Skeletal muscle cell (primary cell): Measurements from ENCODE around the gene PPP6R2.

Experiments
- DNase-seq: peaks from one replicate; pipeline ENCODE4 v3.0.0-alpha.2; 2010; ENCODE audit warnings: low read depth
- H3K4me3 ChIP-seq: 2 replicates; pipeline ENCODE4 v1.5.1; 2011; ENCODE audit warnings: low read depth, mild to moderate bottlenecking, control low read depth, low read length, moderate library complexity

Gene PPP6R2

GRCh38 chr22:50456026-50456425 is 112.9 kb downstream of the PPP6R2 start:
- no peak for DNase-seq
- no peak overlapping the region for H3K4me3 ChIP-seq

DNA sequence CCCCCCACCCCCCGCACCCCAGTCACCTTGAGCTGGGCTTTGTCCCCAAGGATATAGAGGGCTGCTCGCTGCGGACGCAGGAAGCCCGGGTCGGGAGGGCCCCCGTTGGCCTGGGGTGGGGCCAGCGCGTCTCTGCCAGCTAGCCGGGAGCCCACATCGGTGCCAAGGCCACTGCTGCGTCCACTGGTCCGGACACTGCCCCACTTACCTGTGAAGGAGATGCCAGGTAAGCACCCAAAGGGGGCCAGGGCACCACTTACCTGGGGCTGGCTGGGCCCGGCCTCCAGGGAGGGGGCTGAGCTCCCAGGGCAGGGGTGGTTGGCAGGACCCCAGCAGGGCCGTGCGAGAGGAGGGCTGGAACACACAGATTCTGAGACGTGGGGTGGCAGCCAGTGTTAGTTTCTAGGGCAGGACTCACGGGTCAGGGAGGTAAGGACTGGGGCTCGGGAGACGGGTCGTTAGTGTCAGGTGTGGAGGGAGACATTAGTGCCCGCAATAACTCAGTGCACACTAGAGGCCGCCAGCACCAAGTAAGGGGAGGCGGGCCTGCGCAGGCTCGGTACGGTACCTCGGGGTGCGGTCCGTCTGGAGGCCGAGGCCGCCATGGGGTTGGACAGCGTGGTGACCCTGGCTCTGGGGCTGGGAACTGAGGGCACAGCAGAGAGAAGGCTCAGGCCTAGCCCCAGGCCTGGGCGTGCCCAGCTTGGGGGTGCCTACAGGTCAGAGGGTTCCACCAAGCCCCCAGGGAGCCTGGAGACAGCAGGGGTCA is 113.5 kb downstream of the PPP6R2 start:
- no peak for DNase-seq
- no peak overlapping the region for H3K4me3 ChIP-seq

GRCh38 chr22:50459016-50459415 is 115.9 kb downstream of the PPP6R2 start:
- H3K4me3 ChIP-seq: no peak overlapping the region

DNA sequence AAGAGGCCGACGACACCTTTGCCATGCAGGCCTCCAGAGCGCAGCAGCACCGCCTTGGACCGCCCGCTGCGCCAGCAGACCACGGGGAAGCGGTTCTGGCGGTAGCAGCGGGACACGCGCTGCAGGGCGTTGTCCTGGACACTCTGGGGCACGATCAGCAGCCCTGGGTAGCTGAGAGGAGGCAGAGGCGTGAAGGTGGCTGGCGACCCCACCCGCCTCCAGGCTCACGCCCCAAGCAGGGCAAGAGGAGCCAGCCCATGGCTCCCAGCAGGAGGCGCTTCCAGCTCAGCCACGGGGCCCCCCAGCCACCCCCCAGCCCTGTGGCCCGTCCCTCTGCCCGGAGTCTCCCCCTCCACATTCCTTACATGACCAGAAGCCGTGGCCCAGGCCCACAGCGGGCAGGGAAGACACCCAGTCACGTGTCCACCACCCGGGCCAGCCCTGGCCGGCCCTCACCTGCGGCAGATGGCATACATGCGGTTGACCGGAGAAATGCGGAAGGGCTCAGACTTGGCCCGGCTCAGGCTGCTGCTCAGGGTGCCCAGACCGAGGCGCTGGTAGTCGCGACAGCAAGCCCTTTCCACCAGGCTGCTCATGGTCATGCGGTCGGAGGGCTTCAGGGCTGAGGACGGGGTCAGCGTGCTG is 116.5 kb downstream of the PPP6R2 start:
- no peak for DNase-seq
- no peak overlapping the region for H3K4me3 ChIP-seq

More at GRCh38 chr22:50459016-50459415, 115.9 kb downstream of the PPP6R2 start:
- DNase-seq: no peak

DNA sequence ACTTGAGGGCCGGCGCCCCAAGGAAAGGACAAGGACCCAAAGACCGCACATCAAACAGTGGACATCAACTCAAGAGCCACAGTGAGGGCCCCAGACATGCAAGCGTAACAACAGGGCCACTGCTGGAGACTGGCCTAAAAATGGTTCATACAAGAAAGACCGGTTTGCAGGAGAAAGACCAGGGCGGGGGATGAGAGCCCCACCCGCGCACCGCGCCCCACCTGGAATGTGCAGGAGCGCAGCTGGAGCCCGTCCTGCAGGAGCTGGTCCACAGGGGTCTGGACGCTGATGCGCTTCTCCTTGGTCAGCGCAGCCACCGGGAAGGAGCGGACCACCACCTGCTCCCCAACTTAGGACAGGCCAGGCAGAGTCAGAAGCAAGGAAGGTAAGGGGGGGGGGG is 117.8 kb downstream of the PPP6R2 start:
- H3K4me3 ChIP-seq: no peak overlapping the region

GRCh38 chr22:50461536-50461935 is 118.4 kb downstream of the PPP6R2 start:
- H3K4me3 ChIP-seq: no peak overlapping the region
- DNase-seq: no peak

More for the DNA sequence above, 117.8 kb downstream of the PPP6R2 start:
- DNase-seq: no peak

GRCh38 chr22:50461979-50462540 is 118.9 kb downstream of the PPP6R2 start:
- no peak for DNase-seq
- H3K4me3 ChIP-seq: no peak overlapping the region

GRCh38 chr22:50463188-50463900 is 120.2 kb downstream of the PPP6R2 start:
- no peak overlapping the region for H3K4me3 ChIP-seq
- DNase-seq: no peak

GRCh38 chr22:50464451-50464850 is 121.3 kb downstream of the PPP6R2 start:
- no peak overlapping the region for H3K4me3 ChIP-seq
- no peak for DNase-seq

GRCh38 chr22:50465066-50465930 is 122.2 kb downstream of the PPP6R2 start:
- H3K4me3 ChIP-seq: no peak overlapping the region
- DNase-seq: no peak

- H3K4me3 ChIP-seq: no peak overlapping the region
- DNase-seq: no peak
Observed at GRCh38 chr22:50467341-50467740, 124.2 kb downstream of the PPP6R2 start.

- DNase-seq: no peak
- no peak overlapping the region for H3K4me3 ChIP-seq
Observed at GRCh38 chr22:50467773-50468440, 124.8 kb downstream of the PPP6R2 start.

DNA sequence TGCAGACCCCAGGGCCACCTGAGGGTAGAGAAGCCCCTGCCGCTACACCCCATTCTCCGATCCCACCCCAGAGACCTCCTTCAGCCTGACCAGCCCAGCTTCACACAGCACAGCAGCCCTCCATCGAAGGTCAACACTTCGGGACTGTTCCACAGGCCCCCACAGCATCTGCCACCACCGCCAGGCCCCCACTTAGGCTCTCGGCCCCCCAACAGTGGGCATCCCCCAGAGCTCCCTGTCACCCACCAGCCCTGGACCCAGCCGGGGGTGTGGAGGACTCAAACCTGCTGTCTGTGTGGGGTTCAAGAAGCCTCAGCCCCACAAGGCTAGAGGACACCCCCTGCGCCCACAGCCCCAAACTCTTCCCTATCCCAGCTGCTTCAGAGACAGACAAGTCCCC is 125.5 kb downstream of the PPP6R2 start:
- H3K4me3 ChIP-seq: no peak overlapping the region
- DNase-seq: no peak

DNA sequence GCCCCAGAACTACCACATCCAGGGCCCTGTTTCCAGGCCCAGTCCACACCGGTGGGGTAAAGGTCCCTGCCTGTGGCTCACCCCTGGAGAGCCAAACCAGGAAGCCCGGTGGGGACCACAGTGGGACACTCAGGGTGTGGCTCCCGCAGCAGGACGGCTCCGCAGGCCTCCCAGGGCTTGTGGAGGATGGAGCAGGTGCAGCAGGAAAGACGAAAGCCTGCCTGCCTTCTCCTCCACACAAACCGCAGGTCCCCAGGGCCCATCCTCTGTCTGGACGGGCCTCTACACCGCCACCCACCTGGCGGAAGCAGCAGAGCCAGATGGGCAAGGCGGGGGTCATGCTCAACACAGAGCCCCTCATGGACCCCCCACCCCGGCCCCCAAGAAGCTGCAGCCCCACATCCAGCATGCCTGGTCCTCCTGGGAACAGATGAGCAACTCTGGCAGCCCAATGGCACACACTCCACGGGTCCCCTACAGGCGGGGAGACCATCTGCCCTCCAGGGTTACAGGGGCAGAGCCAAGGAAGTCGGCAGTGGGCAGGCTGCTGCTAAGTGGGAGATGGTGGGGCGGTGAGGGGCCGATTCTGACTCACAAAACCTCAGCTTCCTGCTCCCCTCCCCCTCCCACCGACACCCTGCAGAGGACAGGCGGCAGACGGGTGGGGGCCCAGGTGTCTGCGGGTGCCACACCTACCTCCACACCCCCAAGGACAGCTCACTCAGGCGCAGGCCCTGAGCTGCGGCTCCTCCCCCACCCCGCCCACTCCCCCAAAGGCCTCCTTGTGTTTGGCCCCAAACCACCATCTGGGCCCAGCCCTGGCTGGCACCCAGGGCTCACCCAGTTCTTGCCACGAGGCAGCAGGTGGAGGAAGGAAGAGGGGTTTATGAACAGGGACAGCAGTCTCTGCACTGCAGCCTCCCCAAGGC is 126.5 kb downstream of the PPP6R2 start:
- no peak overlapping the region for H3K4me3 ChIP-seq
- DNase-seq: no peak

GRCh38 chr22:50470491-50470890 is 127.4 kb downstream of the PPP6R2 start:
- DNase-seq: no peak
- no peak overlapping the region for H3K4me3 ChIP-seq

- DNase-seq: no peak
- H3K4me3 ChIP-seq: no peak overlapping the region
Observed at GRCh38 chr22:50471197-50471847, 128.2 kb downstream of the PPP6R2 start.

- no peak overlapping the region for H3K4me3 ChIP-seq
- DNase-seq: no peak
Observed at GRCh38 chr22:50471962-50472361, 128.8 kb downstream of the PPP6R2 start.
